PC-3 (cell line): ENCODE data around the gene FMNL1. TPM values are rescaled to one million over a fixed set of nuclear protein-coding genes. Genes with fewer than 3 reads are reported as not detected.

ENCODE experiments used
- ATAC-seq: fragments of 200-7000 bp; cut with Tn5 transposase; 2 replicates; pipeline ENCODE4 v1.9.1; 2020; ENCODE audit warnings: mild to moderate bottlenecking, moderate library complexity
- BruUV-seq: library from RNA; stranded (reverse); fragments of 400-500 nt; replicated peaks from 2 replicates; lab custom pipeline; 2021; lab: Mats Ljungman, UMichigan
- CTCF ChIA-PET: fragments of 300-600 bp; sonication (Branson Sonifier 250); formaldehyde crosslinking; loops from one replicate; lab custom pipeline; 2022; ENCODE audit warnings: antibody characterized with exemption; lab: Charles Lee
- POLR2A ChIA-PET: fragments of 300-600 bp; sonication (Branson Sonifier 250); formaldehyde crosslinking; loops from one replicate; lab custom pipeline; 2022; ENCODE audit warnings: antibody characterized with exemption; ENCODE audit not compliant: unreplicated experiment; lab: Charles Lee
- DNase-seq: peaks from one replicate; pipeline ENCODE4 v3.0.0-alpha.2; 2015
- H2AFZ ChIP-seq: fragments of 300-600 bp; sonication (generic); 2 replicates; pipeline ENCODE4 v1.6.0; 2016; ENCODE audit warnings: antibody characterized with exemption, low read length
- H3F3A ChIP-seq: fragments of 300-600 bp; sonication (generic); one replicate; pipeline ENCODE4 v1.6.0; 2017; ENCODE audit warnings: antibody characterized with exemption, low read length, control low read depth, mild to moderate bottlenecking; ENCODE audit not compliant: unreplicated experiment
- H3K27ac ChIP-seq: fragments of 300-600 bp; sonication (generic); 2 replicates; pipeline ENCODE4 v1.5.1; 2016; ENCODE audit warnings: mild to moderate bottlenecking, low read length
- H3K27me3 ChIP-seq: fragments of 300-600 bp; sonication (generic); 2 replicates; pipeline ENCODE4 v1.6.1; 2016; ENCODE audit warnings: low read length, mixed read lengths
- H3K36me3 ChIP-seq: fragments of 300-600 bp; sonication (generic); 2 replicates; pipeline ENCODE4 v1.6.1; 2016; ENCODE audit warnings: low read depth, mixed run types, low read length, mixed read lengths
- H3K4me1 ChIP-seq: fragments of 300-600 bp; sonication (generic); 2 replicates; pipeline ENCODE4 v1.5.1; 2016; ENCODE audit warnings: low read length; ENCODE audit not compliant: insufficient read depth
- H3K4me2 ChIP-seq: fragments of 300-600 bp; sonication (generic); 2 replicates; pipeline ENCODE4 v1.6.0; 2016; ENCODE audit warnings: low read length
- H3K4me3 ChIP-seq: fragments of 300-600 bp; sonication (generic); 2 replicates; pipeline ENCODE4 v1.5.1; 2016; ENCODE audit warnings: mild to moderate bottlenecking, low read length, mixed read lengths
- H3K79me2 ChIP-seq: fragments of 300-600 bp; sonication (generic); 2 replicates; pipeline ENCODE4 v1.6.1; 2017; ENCODE audit warnings: low read length, mixed read lengths
- H3K9ac ChIP-seq: fragments of 300-600 bp; sonication (generic); 2 replicates; pipeline ENCODE4 v1.6.0; 2016; ENCODE audit warnings: mild to moderate bottlenecking, low read length
- H3K9me2 ChIP-seq: fragments of 300-600 bp; sonication (generic); replicated peaks from 2 replicates; pipeline ENCODE4 v1.6.1; 2016; ENCODE audit warnings: mixed run types, low read length, mixed read lengths
- H3K9me3 ChIP-seq: fragments of 300-600 bp; sonication (generic); 2 replicates; pipeline ENCODE4 v1.6.1; 2016; ENCODE audit warnings: low read length, mixed read lengths
- H4K20me1 ChIP-seq: fragments of 300-600 bp; sonication (generic); 2 replicates; pipeline ENCODE4 v1.6.1; 2016; ENCODE audit warnings: low read length, mixed read lengths
- EZH2 ChIP-seq: fragments of 300-600 bp; sonication (generic); IDR thresholded peaks from one replicate; pipeline ENCODE4 v1.6.1; 2017; ENCODE audit warnings: antibody characterized with exemption, mild to moderate bottlenecking, low read length; ENCODE audit not compliant: unreplicated experiment
- EZH2phosphoT487 ChIP-seq: fragments of 300-600 bp; sonication (generic); IDR thresholded peaks from 2 replicates; pipeline ENCODE4 v1.6.1; 2018; ENCODE audit warnings: mild to moderate bottlenecking, antibody characterized with exemption, low read length, borderline replicate concordance
- intact Hi-C: fragments of 100-400 bp; cut with micrococcal nuclease; formaldehyde crosslinking; loops from 2 replicates; pipeline ENCODE4 v1.9.0; 2023
- total RNA-seq: library from RNA; depleted of rRNA; stranded (reverse); fragments of >200 nt; gene quantifications from 2 replicates; pipeline ENCODE4 v1.2.3, GENCODE V29; 2014
- TF ChIP-seq, protein P1 (sequence below): fragments of 300-600 bp; sonication (generic); conservative IDR thresholded peaks from 2 replicates; pipeline ENCODE4 v1.5.1; 2017; ENCODE audit warnings: antibody characterized with exemption, low read depth, mild to moderate bottlenecking, low read length

Gene FMNL1
- total RNA-seq, 1 experiment from 2014 or later: 8.2 TPM

DNA sequence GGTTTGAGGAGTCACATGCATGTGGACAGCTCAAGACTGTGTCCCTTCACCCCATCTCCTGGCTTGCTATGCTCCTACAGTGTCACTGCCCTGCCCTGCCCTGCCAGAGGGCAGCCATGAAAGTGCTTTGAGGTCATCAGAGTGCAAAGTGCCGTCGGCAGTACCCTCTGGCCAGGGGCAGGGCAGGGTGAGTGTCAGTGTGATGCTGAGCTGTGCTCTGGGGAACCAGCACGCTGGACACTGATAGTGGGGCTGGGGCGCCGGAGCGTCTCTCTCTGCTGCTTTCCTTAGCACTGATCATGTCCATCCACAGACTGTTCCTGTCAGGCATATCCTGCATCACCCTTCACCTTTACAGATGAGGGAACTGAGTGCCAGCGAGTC, 41.8 kb downstream of the FMNL1 start:
- TF ChIP-seq EZH2 (no peak), EZH2phosphoT487 (no peak)
- TF ChIP-seq, protein P1, sequence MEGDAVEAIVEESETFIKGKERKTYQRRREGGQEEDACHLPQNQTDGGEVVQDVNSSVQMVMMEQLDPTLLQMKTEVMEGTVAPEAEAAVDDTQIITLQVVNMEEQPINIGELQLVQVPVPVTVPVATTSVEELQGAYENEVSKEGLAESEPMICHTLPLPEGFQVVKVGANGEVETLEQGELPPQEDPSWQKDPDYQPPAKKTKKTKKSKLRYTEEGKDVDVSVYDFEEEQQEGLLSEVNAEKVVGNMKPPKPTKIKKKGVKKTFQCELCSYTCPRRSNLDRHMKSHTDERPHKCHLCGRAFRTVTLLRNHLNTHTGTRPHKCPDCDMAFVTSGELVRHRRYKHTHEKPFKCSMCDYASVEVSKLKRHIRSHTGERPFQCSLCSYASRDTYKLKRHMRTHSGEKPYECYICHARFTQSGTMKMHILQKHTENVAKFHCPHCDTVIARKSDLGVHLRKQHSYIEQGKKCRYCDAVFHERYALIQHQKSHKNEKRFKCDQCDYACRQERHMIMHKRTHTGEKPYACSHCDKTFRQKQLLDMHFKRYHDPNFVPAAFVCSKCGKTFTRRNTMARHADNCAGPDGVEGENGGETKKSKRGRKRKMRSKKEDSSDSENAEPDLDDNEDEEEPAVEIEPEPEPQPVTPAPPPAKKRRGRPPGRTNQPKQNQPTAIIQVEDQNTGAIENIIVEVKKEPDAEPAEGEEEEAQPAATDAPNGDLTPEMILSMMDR: no peak
- ChIA-PET CTCF (interaction anchor here (0.6 to 1.0 kb wide), 3 partner anchors 10 to 128 kb away, joined by 3 read pairs; partner anchors contain the start of gene ACBD4), POLR2A (no interaction called here)
- DNase-seq (no peak), ATAC-seq (no peak)
- Histone ChIP-seq H3K9ac (no peak overlapping the region), H3F3A (peaks cover 4% of the 10 kb centered on the region), H3K9me3 (no peaks in the 10 kb centered on the region), H3K4me2 (no peak overlapping the region), H3K27ac (no peak overlapping the region), H3K9me2 (no peaks in the 10 kb centered on the region), H4K20me1 (no peaks in the 10 kb centered on the region), H2AFZ (no peak overlapping the region), H3K4me1 (peaks cover 26% of the 10 kb centered on the region), H3K4me3 (no peak overlapping the region), H3K36me3 (peaks cover 39% of the 10 kb centered on the region), H3K79me2 (no peaks in the 10 kb centered on the region), H3K27me3 (no peaks in the 10 kb centered on the region)
- intact Hi-C loops: no loop called here
- no TSS peak for BruUV-seq

DNA sequence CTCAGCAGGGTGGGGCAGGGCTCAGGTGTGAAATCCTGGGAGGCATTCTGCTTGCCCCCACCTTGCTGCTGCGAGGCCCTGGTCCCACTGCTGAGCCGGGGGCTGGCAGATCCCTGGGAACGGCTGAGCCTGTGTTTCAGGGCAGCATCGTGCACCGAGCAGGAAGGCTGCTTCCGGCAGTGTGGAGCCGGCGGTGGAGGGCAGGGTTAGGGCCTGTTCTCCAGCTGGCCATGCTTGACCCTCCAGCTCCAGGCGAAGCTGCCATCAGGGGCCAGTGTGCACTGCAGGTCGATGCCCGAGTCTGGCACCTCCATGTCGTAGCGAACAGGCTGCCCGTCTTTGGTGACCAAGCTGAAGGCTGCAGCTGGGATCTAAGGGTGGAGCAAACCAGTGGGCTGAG, 42.7 kb downstream of the FMNL1 start:
- CTCF ChIA-PET: no interaction called here
- no peak overlapping the region for H2AFZ ChIP-seq
- intact Hi-C loops: no loop called here
- no peak for DNase-seq
- H3F3A ChIP-seq: peaks cover 4% of the 10 kb centered on the region
- no peak overlapping the region for H3K4me3 ChIP-seq
- no peaks in the 10 kb centered on the region for H3K27me3 ChIP-seq
- POLR2A ChIA-PET: no interaction called here
- BruUV-seq: no TSS peak
- H3K4me2 ChIP-seq: no peak overlapping the region
- ATAC-seq: no peak
- H3K9me2 ChIP-seq: no peaks in the 10 kb centered on the region
- TF ChIP-seq EZH2 (no peak), EZH2phosphoT487 (no peak)
- TF ChIP-seq, protein P1: no peak
- no peaks in the 10 kb centered on the region for H3K9me3 ChIP-seq
- no peak overlapping the region for H3K27ac ChIP-seq
- no peaks in the 10 kb centered on the region for H3K79me2 ChIP-seq
- H4K20me1 ChIP-seq: no peaks in the 10 kb centered on the region
- H3K4me1 ChIP-seq: peaks cover 26% of the 10 kb centered on the region
- no peak overlapping the region for H3K9ac ChIP-seq
- H3K36me3 ChIP-seq: peaks cover 48% of the 10 kb centered on the region

DNA sequence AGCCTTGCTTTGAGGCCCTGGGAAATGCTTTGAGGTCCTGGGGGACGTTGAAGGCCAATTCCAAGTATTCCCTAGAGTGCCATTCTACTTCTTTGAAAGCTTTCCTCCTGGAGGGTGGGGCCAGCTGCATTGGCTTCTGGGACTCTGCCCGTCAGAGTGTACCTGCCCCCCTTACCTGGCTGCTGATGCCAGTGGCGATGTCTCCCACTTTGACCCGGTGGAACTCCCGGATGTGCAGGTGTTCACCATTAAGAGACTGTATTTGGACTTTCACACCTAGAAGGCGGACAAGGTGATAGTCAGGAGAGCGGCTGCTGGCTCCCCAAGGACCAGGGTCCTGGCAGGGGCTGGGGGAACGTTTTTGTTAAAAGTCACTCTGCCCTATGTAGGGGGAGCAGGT, 43.3 kb downstream of the FMNL1 start:
- no peaks in the 10 kb centered on the region for H3K9me3 ChIP-seq
- peaks cover 26% of the 10 kb centered on the region for H3K4me1 ChIP-seq
- TF ChIP-seq EZH2 (no peak), EZH2phosphoT487 (no peak)
- TF ChIP-seq, protein P1: no peak
- H3K9ac ChIP-seq: no peak overlapping the region
- POLR2A ChIA-PET: no interaction called here
- CTCF ChIA-PET: interaction anchor here (1.2 kb wide), 1 partner anchor 12 kb away, joined by 11 read pairs; no protein-coding TSS in a partner anchor
- H3K9me2 ChIP-seq: no peaks in the 10 kb centered on the region
- no peak overlapping the region for H3K4me2 ChIP-seq
- H3K79me2 ChIP-seq: no peaks in the 10 kb centered on the region
- ATAC-seq (no peak), DNase-seq (no peak)
- H3K27me3 ChIP-seq: no peaks in the 10 kb centered on the region
- no TSS peak for BruUV-seq
- no peak overlapping the region for H3K27ac ChIP-seq
- H2AFZ ChIP-seq: no peak overlapping the region
- intact Hi-C loops: no loop called here
- no peak overlapping the region for H3K4me3 ChIP-seq
- H3F3A ChIP-seq: peaks cover 4% of the 10 kb centered on the region
- H3K36me3 ChIP-seq: peaks cover 54% of the 10 kb centered on the region
- no peaks in the 10 kb centered on the region for H4K20me1 ChIP-seq
